ENCODE data around the gene ZNF333.

DNA sequence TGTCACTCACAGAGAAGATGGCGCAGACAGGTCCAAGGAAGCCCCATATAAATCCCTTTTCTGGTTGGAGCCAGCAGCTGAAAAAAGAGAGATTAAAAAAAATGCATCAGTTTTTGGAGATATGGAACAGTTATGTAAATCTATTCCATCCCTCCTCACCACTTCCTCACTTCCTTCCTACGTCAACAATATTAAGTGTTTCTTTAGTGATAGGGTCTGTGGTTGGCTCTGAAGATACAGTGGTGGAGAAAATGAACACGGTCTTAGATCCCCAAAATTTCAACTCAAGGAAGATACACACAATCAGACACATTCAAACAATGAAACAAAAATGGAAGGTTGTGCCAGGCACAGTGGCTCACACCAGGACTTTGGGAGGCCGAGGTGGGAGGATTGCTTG lies 57.0 kb downstream of the ZNF333 start:
- TF ChIP-seq CTCF (IDR thresholded peaks at IDR 0.05) (no peak), POLR2A (IDR thresholded peaks at IDR 0.05) (no peak), EP300 (IDR thresholded peaks at IDR 0.05) (no peak)

Data from ovary (tissue), 3 donors.